ENCODE data around the gene KHDC4.

KHDC4 gene

DNA sequence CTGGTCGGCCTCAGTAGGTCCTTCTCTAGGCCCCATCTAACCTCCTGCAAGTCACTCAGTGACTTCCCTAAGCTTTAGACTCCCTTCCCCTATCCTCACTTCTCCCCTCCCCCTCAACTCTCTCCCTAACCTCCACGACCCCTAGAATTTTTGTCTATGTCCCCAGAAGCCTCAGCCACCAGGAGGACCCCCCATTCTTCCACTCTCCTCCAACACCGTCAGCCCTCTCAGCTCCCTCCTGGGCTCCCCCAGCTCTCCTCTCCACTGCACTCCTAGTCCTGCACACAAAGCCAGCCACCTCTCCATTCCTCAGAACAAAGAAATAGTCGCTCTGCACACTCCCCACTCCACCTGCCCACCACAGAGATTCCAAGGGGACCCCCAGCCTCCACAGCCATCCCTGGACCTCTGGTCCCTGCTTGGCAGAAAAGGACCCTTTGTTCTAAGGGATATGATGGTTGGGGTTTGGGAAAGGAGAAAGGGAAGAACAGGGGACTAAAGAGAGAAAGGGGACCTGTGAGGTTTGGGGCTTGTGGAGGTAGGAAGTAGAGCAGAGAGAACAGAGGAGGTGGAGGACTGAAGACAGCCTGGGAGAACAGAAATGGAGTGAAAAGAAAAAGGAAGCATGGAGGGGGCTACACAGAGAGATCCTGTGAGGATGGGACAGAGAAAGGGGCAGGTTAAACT, 41.3 kb upstream of the KHDC4 start:
- Mint-ChIP-seq H3K27me3 (no peaks in the 10 kb centered on the region), H3K4me1 (ENCODE audit: low read depth) (peaks cover 87% of the 10 kb centered on the region), H3K27ac (peak overlapping the region; percentile 93), H3K36me3 (ENCODE audit: low read depth) (peaks cover 85% of the 10 kb centered on the region), H3K4me3 (peak overlapping the region; percentile 86), H3K9me3 (no peaks in the 10 kb centered on the region)
- intact Hi-C loops (cut with micrococcal nuclease) = loop anchor here (5.0 kb wide), 2 partner anchors 33 to 107 kb away; partner anchors contain the start of genes MEX3A and RXFP4

DNA sequence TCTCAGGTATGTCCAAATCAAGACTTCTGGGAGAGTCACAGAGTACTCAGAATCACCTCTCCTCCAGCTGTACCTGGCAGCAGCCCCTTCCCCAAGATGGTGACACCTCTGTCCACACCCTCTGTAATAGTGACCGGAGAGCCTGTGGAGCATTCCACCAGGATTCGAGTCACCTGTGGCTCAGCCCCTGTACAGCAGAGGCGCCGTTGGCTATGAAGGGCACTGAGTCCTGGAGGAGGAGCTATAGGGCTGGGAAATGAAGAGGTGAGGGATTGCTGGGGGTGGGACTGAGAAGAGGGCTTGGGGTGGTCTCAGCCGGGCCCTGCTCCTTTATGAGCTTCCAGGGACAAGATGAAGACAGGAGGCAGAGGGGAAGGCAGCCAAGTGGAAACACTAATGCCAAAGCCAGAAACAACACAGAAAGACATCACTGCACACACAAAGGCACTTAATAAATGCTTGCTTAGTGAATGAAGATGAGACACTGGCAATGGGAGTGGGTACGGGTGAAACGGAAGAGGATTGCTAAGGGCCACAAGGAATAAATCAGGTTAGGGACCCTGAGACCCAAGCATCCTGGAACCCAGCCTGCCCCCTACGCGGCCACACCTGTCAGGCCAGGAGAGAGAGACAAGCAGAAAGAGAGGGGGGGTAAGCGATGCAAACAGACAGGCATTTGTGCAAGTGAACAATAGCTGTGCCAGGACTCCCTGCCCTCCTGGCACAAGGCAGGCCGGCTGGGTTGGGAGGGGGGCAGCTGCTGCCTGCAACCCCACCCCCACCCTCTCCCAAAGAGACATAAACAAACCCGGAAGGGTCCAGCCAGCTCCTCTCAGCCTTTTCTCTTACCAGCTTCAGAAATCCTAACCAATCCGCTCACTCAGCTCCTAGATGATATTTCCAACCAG, 40.2 kb upstream of the KHDC4 start:
- no peaks in the 10 kb centered on the region for H3K9me3 Mint-ChIP-seq
- intact Hi-C loops (cut with micrococcal nuclease) = loop anchor here (5.0 kb wide), 2 partner anchors 32 to 108 kb away; partner anchors contain the start of genes MEX3A and RXFP4
- no peaks in the 10 kb centered on the region for H3K27me3 Mint-ChIP-seq
- H3K27ac Mint-ChIP-seq = peak overlapping the region; percentile 93
- peaks cover 90% of the 10 kb centered on the region for H3K36me3 Mint-ChIP-seq (ENCODE audit: low read depth)
- H3K4me1 Mint-ChIP-seq (ENCODE audit: low read depth) = peaks cover 87% of the 10 kb centered on the region
- H3K4me3 Mint-ChIP-seq = peak overlapping the region; percentile 86

DNA sequence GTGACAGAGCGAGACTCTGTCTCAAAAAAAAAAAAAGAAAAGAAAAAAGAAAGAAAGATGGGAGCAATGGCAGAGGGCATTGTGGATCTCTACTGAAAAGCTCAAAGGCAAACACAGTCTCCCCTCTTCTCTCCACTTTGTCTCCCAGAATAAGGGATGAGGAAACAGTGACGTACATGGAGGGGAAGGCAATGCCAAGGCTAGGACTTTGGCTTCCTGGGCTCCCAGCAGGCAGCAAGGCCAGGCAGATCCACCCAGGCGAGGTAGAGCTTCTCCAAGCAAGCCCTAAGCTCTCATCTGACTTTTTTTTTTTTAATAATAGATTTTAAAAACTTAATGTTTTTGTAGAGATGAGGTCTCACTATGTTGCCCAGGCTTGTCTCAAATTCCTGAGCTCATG, 39.5 kb upstream of the KHDC4 start:
- peaks cover 90% of the 10 kb centered on the region for H3K36me3 Mint-ChIP-seq (ENCODE audit: low read depth)
- no peaks in the 10 kb centered on the region for H3K9me3 Mint-ChIP-seq
- intact Hi-C loops (cut with micrococcal nuclease) = no loop called here
- H3K4me3 Mint-ChIP-seq = peak overlapping the region; percentile 86
- no peaks in the 10 kb centered on the region for H3K27me3 Mint-ChIP-seq
- H3K27ac Mint-ChIP-seq = peak overlapping the region; percentile 93
- H3K4me1 Mint-ChIP-seq (ENCODE audit: low read depth) = peaks cover 88% of the 10 kb centered on the region

DNA sequence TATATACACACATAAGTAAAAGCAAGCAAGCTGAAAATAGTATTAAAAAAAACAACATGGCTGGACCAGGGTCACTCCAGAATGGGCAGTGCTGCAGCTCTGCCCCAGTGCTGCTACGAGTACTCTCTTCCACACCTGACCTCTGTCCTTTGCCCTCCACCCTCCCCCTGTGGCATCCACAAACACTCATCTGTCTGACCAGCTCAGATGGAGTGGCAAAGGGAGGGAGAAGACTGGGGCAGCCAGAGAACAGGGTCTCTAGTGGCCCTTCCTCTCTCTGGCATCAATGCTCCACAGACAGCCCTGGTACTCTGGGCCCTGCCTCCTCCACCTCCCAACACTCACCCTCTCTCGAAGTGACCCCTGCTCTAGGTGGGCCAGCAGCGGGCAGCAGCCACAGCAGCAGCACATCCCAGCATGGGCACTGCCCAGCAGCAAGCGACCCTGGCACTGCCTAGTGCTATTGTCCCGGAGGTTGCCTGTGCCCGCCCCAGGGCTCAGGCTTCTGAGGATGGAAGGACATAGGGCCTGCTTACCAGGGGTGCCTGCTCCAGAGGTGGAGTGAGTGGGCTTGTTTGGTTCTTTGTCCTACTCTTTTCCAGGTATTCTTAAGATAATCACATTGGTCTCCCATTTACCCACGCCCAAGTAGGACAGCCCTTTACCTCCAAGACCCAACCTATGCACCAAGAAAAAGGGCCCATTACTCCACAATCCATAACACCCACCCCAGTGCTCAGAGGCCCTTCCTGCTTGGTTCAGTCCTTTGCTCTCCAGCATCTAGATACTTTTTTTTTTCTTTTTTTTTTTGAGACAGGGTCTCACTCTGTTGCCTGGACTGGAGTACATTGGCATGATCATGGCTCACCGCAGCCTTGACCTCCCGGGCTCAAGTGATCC, 37.9 kb upstream of the KHDC4 start:
- H3K27ac Mint-ChIP-seq = peak overlapping the region; percentile 93
- no peaks in the 10 kb centered on the region for H3K9me3 Mint-ChIP-seq
- intact Hi-C loops (cut with micrococcal nuclease) = no loop called here
- H3K4me3 Mint-ChIP-seq = peak overlapping the region; percentile 60
- peaks cover 90% of the 10 kb centered on the region for H3K36me3 Mint-ChIP-seq (ENCODE audit: low read depth)
- H3K27me3 Mint-ChIP-seq = no peaks in the 10 kb centered on the region
- peaks cover 100% of the 10 kb centered on the region for H3K4me1 Mint-ChIP-seq (ENCODE audit: low read depth)

DNA sequence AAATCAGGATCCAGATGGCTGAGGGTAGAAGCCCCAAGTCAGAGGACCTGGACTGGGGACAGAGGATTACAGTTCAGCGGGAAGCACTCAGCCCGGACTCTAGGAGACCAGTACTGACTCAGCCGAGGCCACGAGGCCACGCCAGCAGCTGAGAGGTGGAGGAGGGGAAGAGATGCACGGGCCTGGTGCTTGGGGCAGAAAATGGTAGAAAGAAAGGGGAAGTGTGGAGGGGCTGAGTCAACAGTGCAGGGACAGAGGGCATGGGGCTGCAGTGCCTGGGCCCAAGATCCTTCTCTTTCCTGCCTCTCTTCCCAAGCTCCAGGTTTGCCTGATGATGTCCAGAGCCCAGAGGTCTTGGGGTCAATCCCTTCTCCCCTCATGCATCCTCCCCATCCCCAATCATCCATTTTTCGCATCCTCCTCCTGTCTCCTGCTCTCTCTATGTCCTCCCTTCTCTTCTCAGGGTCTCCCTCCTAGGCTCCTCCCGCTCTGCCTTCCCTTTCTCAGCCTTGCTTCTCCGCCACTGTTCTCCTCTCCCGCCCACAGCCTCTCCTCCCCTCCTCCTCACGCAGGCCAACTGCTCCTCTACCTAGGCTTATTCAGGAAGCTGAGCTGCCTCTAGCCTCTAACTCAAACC, 36.4 kb upstream of the KHDC4 start:
- peak overlapping the region; percentile 79 for H3K4me3 Mint-ChIP-seq
- peak overlapping the region; percentile 93 for H3K27ac Mint-ChIP-seq
- peaks cover 100% of the 10 kb centered on the region for H3K4me1 Mint-ChIP-seq (ENCODE audit: low read depth)
- intact Hi-C loops (cut with micrococcal nuclease) = loop anchor here (1.0 kb wide), 1 partner anchor 8 kb away; the partner anchor contains the start of gene ARHGEF2
- H3K36me3 Mint-ChIP-seq (ENCODE audit: low read depth) = peaks cover 90% of the 10 kb centered on the region
- no peaks in the 10 kb centered on the region for H3K9me3 Mint-ChIP-seq
- H3K27me3 Mint-ChIP-seq = no peaks in the 10 kb centered on the region

DNA sequence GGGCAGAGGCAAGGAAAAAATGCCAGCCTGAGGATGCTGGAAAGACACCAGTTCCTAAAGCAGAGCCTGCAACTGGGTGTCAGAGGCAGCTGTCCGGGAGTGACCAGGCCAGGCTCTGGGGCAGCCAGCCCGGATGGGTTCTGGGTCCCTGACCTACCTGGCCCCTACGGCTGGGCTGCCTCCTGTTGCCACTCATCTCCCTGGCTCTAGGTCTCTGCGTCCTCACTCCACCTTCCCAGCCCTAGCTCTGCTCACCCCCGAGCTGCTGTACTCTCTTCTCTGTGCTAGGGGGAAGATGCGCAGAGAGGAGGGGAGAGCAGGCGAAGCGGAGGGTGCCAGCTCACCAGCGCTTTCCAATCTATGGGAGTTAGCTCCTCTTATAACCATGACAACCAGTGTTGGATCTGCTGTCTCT, 35.2 kb upstream of the KHDC4 start:
- Mint-ChIP-seq H3K27ac (peak overlapping the region; percentile 93), H3K27me3 (no peaks in the 10 kb centered on the region), H3K4me3 (peak overlapping the region; percentile 79), H3K9me3 (no peaks in the 10 kb centered on the region), H3K4me1 (ENCODE audit: low read depth) (peaks cover 100% of the 10 kb centered on the region), H3K36me3 (ENCODE audit: low read depth) (peaks cover 90% of the 10 kb centered on the region)
- intact Hi-C loops (cut with micrococcal nuclease) = no loop called here

DNA sequence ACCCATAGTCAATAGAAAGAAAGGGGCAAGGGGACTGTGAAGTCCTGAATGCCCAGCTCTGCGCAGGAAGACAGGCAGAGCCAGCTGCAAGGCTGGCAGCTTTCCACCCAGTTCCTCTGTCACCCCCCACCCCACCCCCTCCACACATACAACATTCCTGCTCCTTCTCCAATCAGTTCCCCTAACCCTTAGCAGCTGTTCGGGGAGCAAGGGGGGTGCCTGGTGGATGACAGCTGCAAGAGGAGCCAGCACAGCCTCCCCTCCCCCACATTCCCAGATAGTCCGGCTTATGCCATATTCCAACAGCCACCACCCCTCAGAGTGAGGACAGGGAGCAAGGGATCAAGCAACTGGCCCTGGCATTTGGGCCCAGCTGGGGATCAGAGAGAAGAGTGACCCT, 34.5 kb upstream of the KHDC4 start:
- Mint-ChIP-seq H3K36me3 (ENCODE audit: low read depth) (peaks cover 91% of the 10 kb centered on the region), H3K27me3 (no peaks in the 10 kb centered on the region), H3K27ac (peak overlapping the region; percentile 93), H3K9me3 (no peaks in the 10 kb centered on the region), H3K4me3 (peak overlapping the region; percentile 79), H3K4me1 (ENCODE audit: low read depth) (peaks cover 96% of the 10 kb centered on the region)
- intact Hi-C loops (cut with micrococcal nuclease) = no loop called here

DNA sequence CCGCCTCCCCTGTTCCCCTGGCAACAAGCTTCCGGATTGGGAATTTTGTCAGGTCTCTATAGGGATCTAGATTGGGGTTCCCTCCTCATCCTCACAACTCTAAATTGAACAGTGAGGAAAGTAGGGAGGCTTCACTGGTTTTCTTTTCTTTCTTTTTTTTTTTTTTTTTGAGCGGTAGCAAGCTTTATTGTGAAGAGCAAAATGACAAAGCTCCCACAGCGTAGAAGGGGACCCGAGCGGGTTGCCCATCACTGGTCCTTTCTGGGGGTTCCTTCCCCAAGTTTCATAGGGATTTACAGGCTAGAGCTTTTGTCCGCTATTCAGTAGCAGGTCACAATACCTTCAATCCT, 33.8 kb upstream of the KHDC4 start:
- peak overlapping the region; percentile 93 for H3K27ac Mint-ChIP-seq
- H3K9me3 Mint-ChIP-seq = no peaks in the 10 kb centered on the region
- intact Hi-C loops (cut with micrococcal nuclease) = no loop called here
- H3K36me3 Mint-ChIP-seq (ENCODE audit: low read depth) = peaks cover 89% of the 10 kb centered on the region
- peak overlapping the region; percentile 79 for H3K4me3 Mint-ChIP-seq
- peaks cover 91% of the 10 kb centered on the region for H3K4me1 Mint-ChIP-seq (ENCODE audit: low read depth)
- H3K27me3 Mint-ChIP-seq = no peaks in the 10 kb centered on the region

DNA sequence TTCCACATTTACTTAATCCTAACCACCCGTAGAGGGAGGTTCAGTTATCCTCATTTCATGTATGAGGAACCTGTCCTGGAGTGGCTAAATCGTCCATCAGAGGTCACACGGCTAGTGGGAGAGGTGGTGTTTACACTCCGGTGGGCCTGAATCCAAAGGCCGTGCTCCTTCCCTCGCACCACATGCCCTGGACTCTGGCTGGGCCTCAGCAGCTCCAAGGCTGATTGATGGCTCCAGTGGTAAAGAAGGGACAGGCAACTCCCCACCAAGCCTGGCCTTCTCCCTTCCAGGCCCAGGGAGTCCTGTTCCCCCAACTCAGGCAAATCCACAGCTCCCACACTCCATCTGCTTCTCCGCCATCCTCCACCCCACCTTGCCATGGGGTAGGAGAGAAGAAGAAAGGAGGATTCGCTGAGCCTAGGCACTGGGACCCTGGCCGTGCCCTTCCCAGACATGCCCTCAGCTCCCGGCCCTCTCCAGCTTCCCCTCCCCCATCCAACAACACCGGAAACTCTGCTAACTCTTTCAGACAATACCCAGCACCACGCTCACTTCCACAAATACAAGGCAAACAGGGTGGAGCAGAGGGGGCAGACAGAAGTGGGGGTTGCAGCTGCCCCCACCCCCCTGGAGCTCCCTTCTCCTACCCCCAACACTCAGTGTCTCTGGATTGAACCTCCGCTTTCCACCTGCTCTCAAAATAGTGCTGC, 33.3 kb upstream of the KHDC4 start:
- no peaks in the 10 kb centered on the region for H3K27me3 Mint-ChIP-seq
- H3K4me3 Mint-ChIP-seq = peak overlapping the region; percentile 79
- peaks cover 89% of the 10 kb centered on the region for H3K36me3 Mint-ChIP-seq (ENCODE audit: low read depth)
- peak overlapping the region; percentile 93 for H3K27ac Mint-ChIP-seq
- no peaks in the 10 kb centered on the region for H3K9me3 Mint-ChIP-seq
- intact Hi-C loops (cut with micrococcal nuclease) = no loop called here
- H3K4me1 Mint-ChIP-seq (ENCODE audit: low read depth) = peaks cover 91% of the 10 kb centered on the region

DNA sequence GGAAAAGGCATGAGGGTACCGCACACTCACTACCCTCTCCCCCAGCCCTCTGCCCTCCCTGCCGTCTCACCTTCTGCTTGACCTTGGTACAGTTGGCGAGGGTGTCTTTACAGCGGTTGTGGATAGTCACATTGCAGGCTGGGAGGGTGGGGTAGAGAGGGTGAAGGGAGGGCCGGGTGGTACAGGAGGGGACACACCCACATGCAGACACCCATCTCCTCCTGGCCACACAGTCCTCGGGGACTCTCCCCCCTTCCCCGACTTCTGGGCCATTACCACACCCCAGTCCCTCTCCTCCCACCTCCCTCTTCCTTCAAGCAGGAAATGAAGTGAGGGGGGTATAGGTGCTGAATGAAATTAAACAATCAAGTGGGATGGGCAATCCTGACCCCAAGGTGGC, 32.5 kb upstream of the KHDC4 start:
- H3K27me3 Mint-ChIP-seq = no peaks in the 10 kb centered on the region
- H3K4me3 Mint-ChIP-seq = peak overlapping the region; percentile 79
- intact Hi-C loops (cut with micrococcal nuclease) = no loop called here
- no peaks in the 10 kb centered on the region for H3K9me3 Mint-ChIP-seq
- H3K36me3 Mint-ChIP-seq (ENCODE audit: low read depth) = peaks cover 89% of the 10 kb centered on the region
- H3K27ac Mint-ChIP-seq = peak overlapping the region; percentile 93
- peaks cover 91% of the 10 kb centered on the region for H3K4me1 Mint-ChIP-seq (ENCODE audit: low read depth)

DNA sequence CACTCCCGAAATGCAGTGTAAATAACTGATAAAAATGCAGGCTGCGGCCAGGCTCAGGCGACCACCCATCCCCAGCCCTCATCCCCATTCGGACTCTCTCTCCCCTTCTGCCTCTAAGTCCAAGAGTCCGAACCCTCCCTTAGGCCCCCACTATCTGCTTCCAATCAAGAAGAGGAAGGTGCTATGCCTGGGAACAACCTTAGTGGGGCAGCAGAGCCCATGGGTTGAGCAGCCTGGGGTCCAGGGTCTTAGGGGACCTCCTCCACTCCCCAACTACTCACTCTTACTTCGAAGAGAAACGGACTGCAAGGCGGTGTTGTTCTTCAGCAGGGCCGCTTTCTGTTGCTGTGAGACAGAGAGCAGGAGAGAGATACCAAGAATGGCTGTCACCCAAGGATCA, 31.9 kb upstream of the KHDC4 start:
- H3K27ac Mint-ChIP-seq = peak overlapping the region; percentile 93
- intact Hi-C loops (cut with micrococcal nuclease) = no loop called here
- H3K9me3 Mint-ChIP-seq = no peaks in the 10 kb centered on the region
- peaks cover 92% of the 10 kb centered on the region for H3K36me3 Mint-ChIP-seq (ENCODE audit: low read depth)
- H3K4me3 Mint-ChIP-seq = peak overlapping the region; percentile 56
- peaks cover 91% of the 10 kb centered on the region for H3K4me1 Mint-ChIP-seq (ENCODE audit: low read depth)
- H3K27me3 Mint-ChIP-seq = no peaks in the 10 kb centered on the region

DNA sequence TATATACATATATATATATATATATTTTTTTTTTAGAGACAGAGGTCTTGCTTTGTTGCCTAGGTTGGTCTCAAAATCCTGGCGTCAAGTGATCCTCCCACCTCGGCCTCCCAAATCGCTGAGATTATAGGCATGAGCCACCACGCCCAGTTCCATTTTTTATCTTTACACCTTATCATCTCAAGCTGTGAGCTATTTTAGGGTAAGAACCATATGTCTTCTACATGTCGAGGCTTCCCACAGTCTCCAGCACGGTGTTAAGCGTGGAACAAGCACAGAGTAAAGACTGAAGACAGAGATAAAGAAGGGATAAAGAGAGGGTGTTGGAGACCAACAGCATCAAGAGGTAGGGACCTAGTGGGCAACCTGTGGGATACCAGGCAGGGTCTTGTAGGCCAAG, 30.0 kb upstream of the KHDC4 start:
- H3K27ac Mint-ChIP-seq = no peak overlapping the region
- H3K4me3 Mint-ChIP-seq = no peak overlapping the region
- peaks cover 98% of the 10 kb centered on the region for H3K36me3 Mint-ChIP-seq (ENCODE audit: low read depth)
- no peaks in the 10 kb centered on the region for H3K27me3 Mint-ChIP-seq
- intact Hi-C loops (cut with micrococcal nuclease) = no loop called here
- peaks cover 86% of the 10 kb centered on the region for H3K4me1 Mint-ChIP-seq (ENCODE audit: low read depth)
- no peaks in the 10 kb centered on the region for H3K9me3 Mint-ChIP-seq
